PFSK-1 (cell line): ENCODE data around the gene TRHDE.

Experiments
- FOXP2 ChIP-seq: optimal IDR thresholded peaks from 2 replicates; pipeline ENCODE3; 2011; ENCODE audit warnings: borderline replicate concordance, control low read depth, inconsistent platforms; ENCODE audit not compliant: insufficient read depth; ENCODE audit errors: extremely low read length, extremely low read depth
- POLR2AphosphoS5 ChIP-seq: IDR thresholded peaks from 2 replicates; pipeline ENCODE4 v1.6.1; 2012; ENCODE audit warnings: low read depth, mild to moderate bottlenecking, control low read depth, low read length, moderate library complexity
- SIN3A ChIP-seq: IDR thresholded peaks from 2 replicates; pipeline ENCODE4 v1.6.1; 2012; ENCODE audit warnings: mild to moderate bottlenecking, low read length, moderate library complexity, borderline replicate concordance; ENCODE audit not compliant: insufficient read depth
- TAF1 ChIP-seq: IDR thresholded peaks from 2 replicates; pipeline ENCODE4 v1.6.1; 2012; ENCODE audit warnings: low read length, control low read depth, borderline replicate concordance; ENCODE audit not compliant: insufficient read depth
- TF ChIP-seq, protein P1 (sequence below), 2 experiments: IDR thresholded peaks; 2 replicates each; pipeline versions ENCODE4 v1.6.1 to v1.8.0; 2011 to 2012; ENCODE audit warnings: low read depth in 2 of 2, low read length in 2 of 2, control low read depth in 1 of 2, inconsistent platforms in 1 of 2, mild to moderate bottlenecking in 1 of 2, moderate library complexity in 1 of 2; ENCODE audit not compliant: insufficient read depth in 1 of 2

TRHDE gene

DNA sequence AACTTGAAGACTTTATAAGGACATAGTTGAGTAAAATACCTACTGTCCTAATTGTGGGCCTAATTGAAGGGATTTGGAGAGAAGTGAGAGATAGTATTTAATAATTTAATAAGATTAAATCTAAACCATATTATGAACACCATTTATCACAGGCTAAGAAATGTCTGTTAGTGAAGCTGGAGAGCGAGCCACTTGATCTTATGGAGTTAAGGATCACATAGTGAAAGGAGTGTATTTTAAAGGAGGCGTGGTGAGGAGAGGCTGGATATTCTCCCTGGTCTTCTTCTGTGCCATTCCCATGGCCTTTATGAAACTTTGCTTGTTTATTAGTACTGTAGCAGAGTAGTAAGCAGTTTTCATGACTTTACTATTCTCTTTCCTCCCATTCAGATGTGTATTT is 172.4 kb downstream of the TRHDE start:
- TF ChIP-seq TAF1 = no peak
- TF ChIP-seq POLR2AphosphoS5 = no peak
- TF ChIP-seq, protein P1, sequence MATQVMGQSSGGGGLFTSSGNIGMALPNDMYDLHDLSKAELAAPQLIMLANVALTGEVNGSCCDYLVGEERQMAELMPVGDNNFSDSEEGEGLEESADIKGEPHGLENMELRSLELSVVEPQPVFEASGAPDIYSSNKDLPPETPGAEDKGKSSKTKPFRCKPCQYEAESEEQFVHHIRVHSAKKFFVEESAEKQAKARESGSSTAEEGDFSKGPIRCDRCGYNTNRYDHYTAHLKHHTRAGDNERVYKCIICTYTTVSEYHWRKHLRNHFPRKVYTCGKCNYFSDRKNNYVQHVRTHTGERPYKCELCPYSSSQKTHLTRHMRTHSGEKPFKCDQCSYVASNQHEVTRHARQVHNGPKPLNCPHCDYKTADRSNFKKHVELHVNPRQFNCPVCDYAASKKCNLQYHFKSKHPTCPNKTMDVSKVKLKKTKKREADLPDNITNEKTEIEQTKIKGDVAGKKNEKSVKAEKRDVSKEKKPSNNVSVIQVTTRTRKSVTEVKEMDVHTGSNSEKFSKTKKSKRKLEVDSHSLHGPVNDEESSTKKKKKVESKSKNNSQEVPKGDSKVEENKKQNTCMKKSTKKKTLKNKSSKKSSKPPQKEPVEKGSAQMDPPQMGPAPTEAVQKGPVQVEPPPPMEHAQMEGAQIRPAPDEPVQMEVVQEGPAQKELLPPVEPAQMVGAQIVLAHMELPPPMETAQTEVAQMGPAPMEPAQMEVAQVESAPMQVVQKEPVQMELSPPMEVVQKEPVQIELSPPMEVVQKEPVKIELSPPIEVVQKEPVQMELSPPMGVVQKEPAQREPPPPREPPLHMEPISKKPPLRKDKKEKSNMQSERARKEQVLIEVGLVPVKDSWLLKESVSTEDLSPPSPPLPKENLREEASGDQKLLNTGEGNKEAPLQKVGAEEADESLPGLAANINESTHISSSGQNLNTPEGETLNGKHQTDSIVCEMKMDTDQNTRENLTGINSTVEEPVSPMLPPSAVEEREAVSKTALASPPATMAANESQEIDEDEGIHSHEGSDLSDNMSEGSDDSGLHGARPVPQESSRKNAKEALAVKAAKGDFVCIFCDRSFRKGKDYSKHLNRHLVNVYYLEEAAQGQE (IDR thresholded peaks at IDR 0.05; ENCODE audit: insufficient read depth in 1 of 2, low read depth in 2 of 2, low read length in 2 of 2) = no peak
- no peak for TF ChIP-seq SIN3A
- no peak for TF ChIP-seq FOXP2

DNA sequence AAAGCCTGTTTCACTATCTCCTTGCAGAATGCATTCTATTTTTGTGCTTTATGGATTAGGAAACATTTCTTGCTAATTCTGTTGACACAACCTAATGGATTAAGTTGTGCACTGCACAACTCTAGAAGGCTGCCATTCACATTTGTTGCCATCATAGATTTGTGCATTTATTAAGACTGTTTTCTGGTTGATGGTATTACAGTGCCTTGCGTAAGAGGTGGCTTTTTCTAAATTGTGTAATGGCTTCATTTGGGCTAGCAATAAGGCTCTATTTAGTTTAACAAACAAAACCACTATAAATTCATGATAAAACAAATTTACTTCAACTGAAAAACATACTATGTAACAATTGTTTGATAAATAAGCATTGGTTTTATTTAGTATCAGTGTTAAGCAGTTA is 175.9 kb downstream of the TRHDE start:
- no peak for TF ChIP-seq FOXP2

DNA sequence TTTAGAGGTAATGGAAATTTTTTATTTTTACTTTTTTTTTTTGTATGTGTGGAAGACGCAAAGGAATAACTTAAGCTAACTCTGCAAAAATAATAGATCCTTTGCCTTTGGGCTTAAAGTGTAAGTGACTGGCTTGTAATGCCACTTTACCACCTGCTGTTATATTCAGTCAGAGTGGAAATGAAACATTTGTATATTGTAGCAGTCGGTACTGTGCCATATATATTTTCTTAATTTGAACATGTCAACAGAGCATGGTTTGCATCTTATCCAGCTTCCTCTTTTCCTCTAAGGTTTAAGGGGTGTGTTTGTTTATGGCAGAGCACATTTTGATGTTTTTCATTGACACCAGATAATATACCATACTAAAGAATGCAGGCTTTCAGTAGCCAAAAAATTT is 176.6 kb downstream of the TRHDE start:
- TF ChIP-seq TAF1 (no peak), FOXP2 (no peak), POLR2AphosphoS5 (no peak), SIN3A (no peak)
- TF ChIP-seq, protein P1 (IDR thresholded peaks at IDR 0.05; ENCODE audit: insufficient read depth in 1 of 2, low read depth in 2 of 2, low read length in 2 of 2) = no peak

DNA sequence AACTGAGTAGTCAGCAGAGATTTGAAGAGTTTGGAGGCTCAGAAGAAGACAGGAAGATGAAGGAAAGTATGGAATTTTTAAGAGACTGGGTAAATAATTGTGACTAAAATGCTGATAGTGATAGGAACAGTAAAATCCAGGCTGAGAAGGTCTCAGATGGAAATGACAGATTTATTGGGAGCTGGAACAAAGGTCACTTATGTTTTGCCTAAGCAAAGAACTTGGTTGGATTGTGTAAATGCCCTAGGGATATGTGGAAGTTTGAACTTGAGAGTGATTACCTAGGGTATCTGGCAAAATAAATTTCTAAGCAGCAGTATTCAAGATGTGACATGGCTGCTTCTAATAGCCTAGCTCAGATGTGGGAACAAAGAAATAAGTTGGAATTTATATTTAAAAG is 180.9 kb downstream of the TRHDE start:
- TF ChIP-seq, protein P1 (IDR thresholded peaks at IDR 0.05; ENCODE audit: insufficient read depth in 1 of 2, low read depth in 2 of 2, low read length in 2 of 2) = no peak
- TF ChIP-seq TAF1 = no peak
- TF ChIP-seq FOXP2 = no peak
- no peak for TF ChIP-seq SIN3A
- TF ChIP-seq POLR2AphosphoS5 = no peak

DNA sequence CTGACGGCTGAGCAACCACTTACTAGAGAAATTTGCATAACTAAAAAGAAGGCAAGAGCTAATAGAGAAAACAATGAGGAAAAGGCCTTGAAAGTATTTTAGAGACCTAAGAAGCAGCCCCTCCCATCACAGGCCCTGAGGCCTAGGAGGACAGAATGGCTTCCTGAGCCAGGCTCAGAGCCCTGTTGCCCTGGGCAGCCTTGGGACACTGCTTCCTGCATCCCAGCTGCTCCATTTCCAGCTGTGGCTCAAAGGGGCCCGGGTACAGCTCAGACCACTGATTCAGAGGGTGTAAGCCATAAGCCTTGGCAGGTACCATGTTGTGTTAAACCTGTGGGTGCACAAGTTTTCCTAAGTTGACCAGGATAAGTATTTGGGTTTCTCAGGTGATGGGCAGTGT is 181.4 kb downstream of the TRHDE start:
- TF ChIP-seq FOXP2 = no peak
- no peak for TF ChIP-seq SIN3A
- TF ChIP-seq, protein P1 (IDR thresholded peaks at IDR 0.05; ENCODE audit: insufficient read depth in 1 of 2, low read depth in 2 of 2, low read length in 2 of 2) = no peak
- no peak for TF ChIP-seq POLR2AphosphoS5
- no peak for TF ChIP-seq TAF1
